Activated CD4-positive, alpha-beta T cell treated with anti-CD3 and anti-CD28 coated beads, Interleukin-2, amount 50 U/mL, for 4 hours (primary cell): ENCODE results near the gene ATXN1.
"Not testable (repeated sequence)": the region's sequence is repeated elsewhere in the genome, so short reads cannot be mapped to it uniquely, and the experiment has no call there.

Source experiments
- DNase-seq, 2 experiments: peaks; one replicate each; pipeline ENCODE4 v3.0.0-alpha.2; 2020

Gene ATXN1

DNA sequence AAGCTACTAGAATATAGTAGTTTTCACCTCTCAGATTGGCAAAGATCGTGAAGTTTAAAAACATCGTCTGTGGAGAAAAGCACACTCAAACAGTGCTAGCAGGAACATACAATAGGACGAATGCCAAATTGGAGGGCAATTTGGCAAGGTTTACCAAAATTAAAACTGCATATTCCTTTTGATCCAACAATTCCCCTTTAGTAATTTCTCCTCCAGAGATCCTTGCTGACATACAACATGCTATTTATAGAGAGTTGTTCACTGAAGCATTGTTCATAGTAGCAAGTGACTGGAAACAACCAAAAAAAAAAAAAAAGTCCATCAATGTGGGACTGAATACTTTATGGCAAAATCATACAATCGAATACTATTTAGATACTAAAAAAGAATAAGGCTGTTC lies 202.2 kb downstream of the ATXN1 start:
- DNase-seq: no peak

DNA sequence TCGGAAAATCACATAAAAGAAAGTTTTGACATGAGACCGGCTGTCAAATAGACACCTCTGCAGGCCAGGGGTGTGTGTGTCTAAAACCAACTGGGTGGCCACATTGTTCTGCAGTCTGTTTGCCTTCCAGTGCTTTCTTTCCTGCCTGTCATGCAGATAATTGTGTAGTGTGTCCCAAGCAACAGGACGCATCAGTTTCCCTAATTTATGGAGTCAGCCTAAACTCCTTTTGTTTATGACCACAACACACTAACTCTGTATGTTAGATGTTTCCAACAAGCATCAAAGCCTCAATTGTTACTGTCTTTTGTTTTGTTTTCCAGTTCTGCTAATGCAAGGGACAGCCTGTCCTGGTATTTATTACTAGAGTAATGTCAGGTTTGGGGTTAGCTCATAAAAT lies 205.7 kb downstream of the ATXN1 start:
- DNase-seq: no peak

- no peak for DNase-seq
These were observed 207.7 kb downstream of the ATXN1 start for GRCh38 chr6:16553531-16553930.

DNA sequence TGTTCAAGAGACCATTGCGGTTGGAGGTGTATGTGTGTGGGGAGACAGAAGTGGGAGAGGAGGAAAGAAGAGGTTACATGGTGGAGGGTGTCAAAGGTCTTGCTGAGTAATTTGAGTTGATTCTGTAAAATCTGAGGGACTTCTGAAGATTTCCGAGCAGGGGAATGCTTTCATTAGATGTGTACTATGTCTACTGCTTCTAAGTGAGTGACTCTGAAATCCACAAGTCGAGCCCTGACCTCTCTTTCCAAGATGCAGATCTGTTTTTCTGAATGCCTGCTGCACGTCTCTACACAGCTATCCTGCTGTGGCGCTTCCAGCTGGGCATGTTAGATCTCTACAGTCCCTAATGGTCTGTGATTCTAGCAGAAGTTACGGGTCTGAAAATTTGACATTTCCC lies 209.8 kb downstream of the ATXN1 start:
- no peak for DNase-seq

- DNase-seq: no peak
These were observed 213.1 kb downstream of the ATXN1 start for GRCh38 chr6:16548121-16548520.

- DNase-seq: no peak
These were observed 213.7 kb downstream of the ATXN1 start for GRCh38 chr6:16547587-16547986.

DNA sequence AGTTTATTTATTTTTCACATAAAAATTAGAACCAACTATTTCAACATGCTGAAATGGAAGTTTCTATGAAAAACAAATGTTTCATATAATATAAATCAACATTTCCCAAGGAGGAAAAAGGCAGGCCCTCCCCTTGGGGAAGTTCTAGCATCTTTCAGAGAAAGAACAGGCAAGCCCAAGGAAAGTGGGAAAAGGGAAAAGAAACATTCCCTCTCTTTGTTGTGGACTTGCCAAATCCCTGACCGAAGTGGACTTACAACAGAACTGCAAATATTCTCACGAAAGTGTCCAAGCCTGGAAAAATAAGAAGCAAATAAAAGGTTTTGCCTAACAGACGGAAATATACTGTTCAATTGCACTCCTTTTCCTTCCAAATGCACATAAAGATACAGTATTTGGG lies 214.4 kb downstream of the ATXN1 start:
- DNase-seq: no peak

DNA sequence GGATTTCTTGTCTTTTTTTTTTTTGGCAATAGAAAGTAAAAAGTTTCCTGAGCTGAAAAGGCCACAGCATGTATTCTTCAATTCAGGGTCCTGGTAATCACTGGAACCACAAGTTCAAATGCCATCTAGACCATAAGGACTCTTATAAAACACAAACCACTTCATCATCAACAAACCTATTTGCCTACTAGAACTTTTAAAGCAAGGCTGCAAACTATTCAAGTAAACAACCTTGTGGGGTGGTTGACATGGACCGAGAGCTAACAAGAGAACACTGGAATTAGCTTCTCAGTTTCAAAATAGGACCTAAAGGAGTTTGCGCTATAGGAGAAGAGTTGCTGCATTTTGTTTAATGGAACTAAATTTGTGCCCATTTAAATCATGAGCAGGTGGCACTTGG lies 215.9 kb downstream of the ATXN1 start:
- DNase-seq: no peak

DNA sequence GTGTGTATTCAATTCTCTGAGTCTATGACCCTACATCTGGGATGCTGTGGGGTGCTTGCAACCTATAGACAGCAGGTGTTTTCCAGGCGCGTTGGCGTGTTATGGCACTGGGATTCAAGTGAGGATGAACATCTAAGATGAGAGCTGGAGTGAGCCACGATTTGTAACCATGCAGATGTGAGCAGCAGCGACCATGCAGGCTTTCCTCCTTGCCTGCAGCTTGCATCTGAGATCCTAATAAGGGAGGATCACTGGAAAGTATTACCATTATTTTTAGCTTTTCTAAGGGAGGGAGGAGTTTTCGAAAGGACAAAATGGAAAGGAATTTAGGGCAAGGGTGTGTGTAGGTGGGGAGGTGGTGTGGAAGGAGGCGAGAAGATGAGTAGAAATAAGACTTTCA lies 216.7 kb downstream of the ATXN1 start:
- DNase-seq: no peak

DNA sequence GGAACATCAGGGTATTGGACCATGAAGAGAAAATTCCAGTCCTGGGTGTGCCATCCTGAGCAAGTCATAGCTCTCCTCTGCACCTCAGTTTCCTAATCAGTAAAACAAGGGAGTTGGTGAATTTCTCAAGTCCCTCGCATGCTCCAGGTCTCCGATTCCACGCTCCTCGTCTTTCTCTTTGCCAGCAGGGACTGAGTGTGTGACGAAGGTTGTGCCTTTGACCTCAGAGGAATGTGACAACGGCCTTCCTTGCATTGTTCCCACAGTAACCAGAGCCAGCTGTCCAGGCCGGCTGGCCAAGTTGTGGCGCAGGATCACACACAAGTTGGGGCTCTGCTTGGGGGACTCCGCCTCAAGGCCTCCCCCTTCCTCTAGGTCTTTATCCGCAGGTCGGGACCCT lies 217.3 kb downstream of the ATXN1 start:
- no peak for DNase-seq

GRCh38 chr6:16543521-16543920 lies 217.7 kb downstream of the ATXN1 start:
- no peak for DNase-seq

- no peak for DNase-seq
These were observed 219.2 kb downstream of the ATXN1 start for GRCh38 chr6:16542070-16542469.

DNA sequence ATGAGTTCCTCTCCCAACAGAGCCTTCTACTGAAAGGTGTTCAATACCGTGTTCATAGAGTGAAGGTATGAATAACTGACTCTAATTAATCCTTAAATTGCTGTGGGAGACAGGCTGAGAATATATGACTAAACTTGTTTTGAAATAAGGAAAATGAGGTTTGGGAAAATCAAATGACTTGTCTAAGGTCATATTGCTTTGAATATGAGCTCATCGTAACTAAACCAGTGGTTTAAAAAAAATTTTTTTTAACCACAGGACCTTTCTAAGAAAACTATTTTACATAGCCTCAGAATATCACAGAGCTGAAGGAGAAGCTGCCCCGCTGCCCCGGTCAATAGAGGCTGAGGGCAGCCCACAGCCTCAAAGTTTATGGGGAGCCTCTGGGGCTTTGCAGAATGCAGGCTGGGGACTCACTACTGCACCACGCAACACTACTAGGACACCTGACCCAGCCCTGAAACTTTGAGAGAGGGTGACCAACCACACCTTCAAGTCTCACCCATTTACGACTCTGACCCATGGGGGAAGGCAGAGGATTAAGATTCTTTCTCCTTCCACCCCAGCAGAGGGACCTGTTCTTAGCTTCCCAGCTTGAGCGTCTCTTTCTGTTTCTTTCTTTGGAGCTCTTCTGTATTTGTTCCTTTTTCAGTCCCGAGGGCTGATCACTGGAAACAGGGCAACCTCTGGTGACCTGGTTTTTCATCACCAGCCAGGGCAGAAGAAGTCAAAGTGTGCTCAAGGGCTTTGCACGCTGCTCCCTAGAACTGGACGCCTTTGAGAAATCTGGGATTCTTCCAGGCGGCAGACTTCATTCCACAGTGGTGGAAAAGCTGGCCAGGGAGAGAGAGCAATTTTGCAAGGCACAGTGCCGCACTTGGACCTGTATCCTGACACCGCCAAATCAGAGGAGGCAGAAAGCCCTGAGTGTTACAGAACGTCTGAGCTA lies 220.2 kb downstream of the ATXN1 start:
- no peak for DNase-seq

GRCh38 chr6:16540383-16540782 lies 220.9 kb downstream of the ATXN1 start:
- not testable (repeated sequence) for DNase-seq

GRCh38 chr6:16539086-16539931 lies 222.0 kb downstream of the ATXN1 start:
- no peak for DNase-seq

DNA sequence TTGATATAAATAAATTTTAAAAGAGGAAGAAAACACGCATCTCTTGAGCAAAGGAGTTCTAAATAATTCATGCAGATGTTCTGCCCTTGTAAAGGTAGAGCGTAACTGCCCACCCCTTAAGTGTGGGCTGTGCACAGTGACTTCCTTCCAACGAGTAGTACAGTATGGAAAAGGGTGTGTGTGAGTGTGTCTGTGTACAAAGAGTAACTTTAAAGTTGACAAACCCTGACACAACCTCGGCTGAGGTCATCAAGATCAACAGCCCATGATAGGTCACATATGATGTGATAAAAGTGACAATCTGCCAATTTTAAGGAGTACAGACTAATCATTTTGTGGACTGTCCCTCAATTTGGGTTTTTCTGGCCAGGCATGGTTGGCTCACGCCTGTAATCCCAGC lies 225.7 kb downstream of the ATXN1 start:
- DNase-seq: no peak

GRCh38 chr6:16533721-16534136 lies 227.5 kb downstream of the ATXN1 start:
- no peak for DNase-seq

DNA sequence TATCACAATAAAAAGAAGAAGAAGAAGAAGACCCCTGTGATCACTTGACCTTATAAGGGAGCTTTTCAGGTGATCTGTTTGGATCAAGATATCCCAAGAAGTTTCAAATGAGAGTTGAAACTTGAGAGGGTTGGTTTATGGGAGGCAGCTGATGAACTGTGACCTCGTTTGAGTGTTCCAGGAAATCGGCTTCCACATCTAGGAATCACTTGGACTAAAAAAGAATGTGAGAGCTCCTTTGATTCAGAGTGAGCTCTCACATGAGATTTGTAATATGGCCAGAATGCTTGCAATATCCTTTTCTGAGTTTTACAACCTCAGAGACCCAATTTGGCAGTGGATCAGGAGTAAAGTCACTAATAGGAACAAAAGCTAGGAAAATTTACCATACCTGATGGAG lies 228.1 kb downstream of the ATXN1 start:
- DNase-seq: no peak

GRCh38 chr6:16527691-16528090 lies 233.6 kb downstream of the ATXN1 start:
- no peak for DNase-seq

DNA sequence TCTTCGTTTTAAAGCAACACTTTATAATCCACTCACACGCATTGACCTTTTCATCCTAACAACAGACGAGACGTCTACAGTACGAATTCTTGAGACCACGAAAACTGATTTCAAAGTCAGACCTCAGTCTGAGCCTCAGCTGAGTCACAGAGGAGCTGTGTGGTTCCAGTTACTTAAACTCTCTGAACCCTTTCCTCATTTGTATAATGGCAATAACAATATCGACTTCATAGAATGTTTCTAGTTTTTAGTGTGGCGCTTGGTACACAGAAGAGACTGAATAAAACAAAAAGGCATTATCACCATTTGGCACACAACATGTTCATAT lies 236.9 kb downstream of the ATXN1 start:
- DNase-seq: no peak

DNA sequence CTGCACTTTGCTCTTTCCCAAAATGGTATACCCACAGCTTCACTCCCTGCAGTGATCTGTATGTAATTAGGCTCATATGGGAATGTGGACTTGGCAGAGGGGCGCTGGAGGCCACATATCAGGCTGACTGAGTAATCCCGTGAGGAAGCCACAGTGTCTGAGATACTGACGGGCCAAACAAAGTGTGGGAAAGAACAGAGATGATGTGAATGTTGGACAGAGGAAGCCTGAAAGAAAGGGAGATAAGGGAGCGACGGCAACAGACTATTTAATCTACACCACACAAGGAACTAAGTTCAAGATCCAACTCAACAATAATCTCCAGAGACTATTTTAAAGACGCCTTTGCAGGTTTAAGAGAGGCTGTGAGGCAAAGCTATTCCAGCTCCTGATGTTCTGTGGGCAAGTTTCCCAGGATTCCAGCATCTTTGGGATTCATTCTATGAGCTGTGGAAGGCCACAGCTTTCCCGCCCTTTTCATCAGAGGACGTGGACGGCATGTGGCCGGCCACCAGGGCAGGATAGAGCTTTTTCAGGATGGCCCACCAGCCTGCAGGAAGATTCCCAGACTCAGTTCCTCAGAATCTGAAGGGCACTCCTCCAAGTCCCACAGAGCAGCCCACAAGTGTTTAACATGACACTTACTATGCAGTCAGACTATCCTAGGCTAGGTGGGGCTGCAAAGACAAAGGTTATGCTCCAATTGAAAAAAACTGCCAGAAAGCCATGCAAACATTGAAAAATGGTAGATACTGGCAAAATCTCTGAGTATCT lies 237.5 kb downstream of the ATXN1 start:
- no peak for DNase-seq

- no peak for DNase-seq
These were observed 238.3 kb downstream of the ATXN1 start for GRCh38 chr6:16522937-16523336.

DNA sequence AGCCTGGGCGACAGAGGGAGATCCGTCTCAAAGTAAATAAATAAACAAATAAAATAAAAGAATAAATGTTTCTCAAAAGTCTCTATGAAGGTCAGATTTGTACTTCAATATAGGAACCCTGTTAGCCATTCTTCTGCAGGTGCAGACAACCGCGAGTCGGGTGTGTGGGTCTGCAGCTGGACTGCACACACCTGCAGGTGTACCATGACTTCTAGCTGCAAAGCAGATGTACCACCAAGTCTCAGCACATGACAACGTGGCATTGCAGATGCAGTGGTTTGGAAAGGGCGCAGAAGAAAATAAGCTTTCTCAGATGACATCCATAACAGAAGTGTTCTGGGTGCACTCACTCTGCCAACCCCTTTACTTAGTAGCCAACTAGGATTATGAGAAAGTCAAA lies 239.7 kb downstream of the ATXN1 start:
- no peak for DNase-seq
